Kidney epithelial cell (primary cell): ENCODE results near the gene GP9. TPM values are rescaled to one million over a fixed set of nuclear protein-coding genes. Genes with fewer than 3 reads are reported as not detected.
A peak's percentile ranks its signal among the peaks of the same experiment; 100 is the strongest.

Source experiments
- DNase-seq: peaks from one replicate; pipeline ENCODE4 v3.0.0-alpha.2; 2010; ENCODE audit warnings: low read depth
- H3K27me3 ChIP-seq: 2 replicates; pipeline ENCODE4 v1.6.0; 2011; ENCODE audit warnings: low read length; ENCODE audit not compliant: control insufficient read depth, insufficient read depth
- H3K36me3 ChIP-seq: 2 replicates; pipeline ENCODE4 v1.5.1; 2011; ENCODE audit warnings: low read length; ENCODE audit not compliant: control insufficient read depth, insufficient read depth
- H3K4me3 ChIP-seq: 2 replicates; pipeline ENCODE4 v1.5.1; 2011; ENCODE audit warnings: low read depth, mild to moderate bottlenecking, control low read depth, low read length
- total RNA-seq: library from RNA; depleted of rRNA; stranded (reverse); fragments of >200 nt; gene quantifications from 2 replicates; pipeline ENCODE4 v1.2.3, GENCODE V29; 2015
- TF ChIP-seq, protein P1 (sequence below): IDR thresholded peaks from 2 replicates; pipeline ENCODE4 v1.5.1; 2011; ENCODE audit warnings: mild to moderate bottlenecking, moderate library complexity, low read length, control low read depth, inconsistent platforms; ENCODE audit not compliant: insufficient read depth, poor library complexity, severe bottlenecking

GP9 gene
- total RNA-seq, 1 donor from 2014 or later, result not detected

DNA sequence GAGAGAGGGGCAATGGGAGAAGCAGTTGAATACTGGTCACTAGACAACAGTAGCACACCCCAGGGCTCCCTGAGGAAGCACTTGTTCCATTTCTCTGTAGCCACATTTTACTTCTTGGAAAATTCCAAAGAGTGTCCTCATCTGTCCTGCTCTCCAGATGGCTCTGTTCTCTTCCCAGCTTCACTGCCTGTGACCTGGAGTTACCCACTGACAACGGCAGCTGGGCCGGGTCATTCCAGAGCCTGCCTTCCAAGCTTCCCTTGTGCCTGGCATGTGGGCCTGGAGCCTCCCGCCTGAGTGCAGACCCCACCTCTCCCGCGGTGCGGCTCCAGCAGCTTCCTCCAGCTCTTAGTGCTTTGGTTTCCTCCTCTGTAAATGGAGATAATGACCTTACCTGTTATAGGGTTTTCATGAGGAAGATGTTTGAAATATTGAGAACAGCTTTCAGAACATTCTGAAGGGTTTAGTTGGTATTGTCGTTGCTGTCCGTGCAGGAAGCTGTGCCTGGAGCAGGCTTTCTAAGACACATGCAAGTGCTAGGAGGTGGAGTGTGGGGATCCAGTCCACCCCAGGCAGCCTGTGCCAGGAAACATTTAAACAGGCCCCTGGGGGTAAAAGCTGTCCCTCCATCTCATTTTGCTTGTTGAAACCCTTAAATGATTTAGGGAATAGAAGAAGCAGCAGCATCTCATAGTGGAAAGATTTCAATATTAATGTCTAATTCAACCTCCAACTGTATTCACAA, 34.7 kb upstream of the GP9 start:
- TF ChIP-seq, protein P1, sequence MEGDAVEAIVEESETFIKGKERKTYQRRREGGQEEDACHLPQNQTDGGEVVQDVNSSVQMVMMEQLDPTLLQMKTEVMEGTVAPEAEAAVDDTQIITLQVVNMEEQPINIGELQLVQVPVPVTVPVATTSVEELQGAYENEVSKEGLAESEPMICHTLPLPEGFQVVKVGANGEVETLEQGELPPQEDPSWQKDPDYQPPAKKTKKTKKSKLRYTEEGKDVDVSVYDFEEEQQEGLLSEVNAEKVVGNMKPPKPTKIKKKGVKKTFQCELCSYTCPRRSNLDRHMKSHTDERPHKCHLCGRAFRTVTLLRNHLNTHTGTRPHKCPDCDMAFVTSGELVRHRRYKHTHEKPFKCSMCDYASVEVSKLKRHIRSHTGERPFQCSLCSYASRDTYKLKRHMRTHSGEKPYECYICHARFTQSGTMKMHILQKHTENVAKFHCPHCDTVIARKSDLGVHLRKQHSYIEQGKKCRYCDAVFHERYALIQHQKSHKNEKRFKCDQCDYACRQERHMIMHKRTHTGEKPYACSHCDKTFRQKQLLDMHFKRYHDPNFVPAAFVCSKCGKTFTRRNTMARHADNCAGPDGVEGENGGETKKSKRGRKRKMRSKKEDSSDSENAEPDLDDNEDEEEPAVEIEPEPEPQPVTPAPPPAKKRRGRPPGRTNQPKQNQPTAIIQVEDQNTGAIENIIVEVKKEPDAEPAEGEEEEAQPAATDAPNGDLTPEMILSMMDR, result no peak
- DNase-seq, result no peak
- Histone ChIP-seq H3K36me3 (no peaks in the 10 kb centered on the region), H3K4me3 (no peak overlapping the region), H3K27me3 (peaks cover 12% of the 10 kb centered on the region)

DNA sequence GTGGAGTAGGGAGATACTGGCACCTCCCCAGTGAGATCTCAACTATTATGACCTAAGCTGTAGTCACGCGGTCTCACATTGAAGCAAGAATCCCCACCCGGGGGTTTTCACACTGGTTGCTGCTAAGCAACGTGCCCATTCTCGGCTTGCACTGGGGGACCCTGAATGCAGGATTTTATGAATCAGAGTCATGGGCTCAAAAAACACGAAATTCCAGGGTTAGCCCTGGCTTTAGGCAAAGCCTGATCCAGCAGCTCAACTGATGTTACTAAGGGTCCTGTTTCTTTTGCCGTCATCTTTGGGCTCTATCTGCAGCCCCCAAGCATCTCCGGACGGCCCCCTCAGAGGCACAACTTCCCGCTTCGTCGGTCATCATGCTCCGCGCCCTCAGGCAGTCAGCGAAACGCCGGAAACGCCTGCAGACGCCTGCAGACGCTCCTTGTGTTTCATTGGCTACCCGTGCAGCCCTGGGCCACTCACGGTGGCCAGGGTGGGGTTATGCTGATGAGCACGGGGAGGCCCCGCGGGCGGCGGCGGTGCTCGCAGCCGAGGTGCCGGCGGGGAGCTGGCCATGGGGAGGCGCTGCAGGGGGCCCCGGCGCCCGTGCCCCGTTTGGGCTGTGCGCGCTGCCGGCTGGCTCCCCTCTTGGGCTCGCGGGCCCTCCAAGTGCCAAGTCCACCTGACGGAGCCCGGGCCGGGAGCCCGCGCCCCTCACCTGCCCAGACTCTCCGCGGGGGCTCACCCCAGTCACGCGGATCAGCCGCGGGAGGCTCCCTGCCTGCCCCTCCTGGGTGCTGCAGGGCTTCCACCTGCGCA, 33.6 kb upstream of the GP9 start:
- Histone ChIP-seq H3K4me3 (peak overlapping the region; percentile 53), H3K27me3 (peaks cover 12% of the 10 kb centered on the region), H3K36me3 (no peaks in the 10 kb centered on the region)
- DNase-seq, result peak; percentile 65
- TF ChIP-seq, protein P1, result peak; percentile 7

DNA sequence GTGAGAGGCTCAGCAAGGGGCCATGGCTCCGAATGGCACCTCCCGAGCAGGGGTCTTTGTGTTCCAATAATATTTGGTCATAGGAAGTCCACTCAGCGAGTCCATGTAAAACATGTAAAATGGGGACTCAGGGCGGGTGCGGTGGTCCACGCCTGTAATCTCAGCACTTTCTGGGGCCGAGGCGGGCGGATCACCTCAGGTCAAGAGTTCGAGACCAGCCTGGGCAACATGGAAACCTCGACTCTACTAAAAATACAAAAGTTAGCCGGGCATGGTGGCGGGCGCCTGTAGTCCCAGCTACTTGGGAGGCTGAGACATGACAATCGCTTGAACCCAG, 33.1 kb upstream of the GP9 start:
- no peaks in the 10 kb centered on the region for H3K36me3 ChIP-seq
- H3K27me3 ChIP-seq, result peaks cover 10% of the 10 kb centered on the region
- DNase-seq, result no peak
- TF ChIP-seq, protein P1, result no peak
- H3K4me3 ChIP-seq, result peak overlapping the region; percentile 53

DNA sequence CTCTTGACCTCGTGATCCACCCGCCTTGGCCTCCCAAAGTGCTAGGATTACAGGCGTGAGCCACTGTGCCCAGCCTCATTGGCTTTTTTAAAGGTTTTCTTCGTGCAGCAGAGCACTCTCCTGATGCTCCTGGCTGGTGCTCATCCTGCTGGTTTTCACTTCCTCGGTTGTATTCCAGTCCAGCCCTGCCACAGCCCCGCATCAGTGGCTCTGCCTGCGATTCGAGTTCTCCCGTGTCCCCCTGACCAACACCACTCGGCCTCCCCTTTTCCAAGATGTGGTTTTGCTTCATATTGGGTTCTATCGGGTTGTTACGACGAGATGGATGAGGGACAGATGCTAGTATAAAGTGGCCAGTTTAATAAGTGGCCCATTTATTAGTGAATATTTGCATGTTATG, 31.7 kb upstream of the GP9 start:
- H3K27me3 ChIP-seq, result peaks cover 11% of the 10 kb centered on the region
- TF ChIP-seq, protein P1, result no peak
- DNase-seq, result no peak
- H3K4me3 ChIP-seq, result no peak overlapping the region
- H3K36me3 ChIP-seq, result no peaks in the 10 kb centered on the region

DNA sequence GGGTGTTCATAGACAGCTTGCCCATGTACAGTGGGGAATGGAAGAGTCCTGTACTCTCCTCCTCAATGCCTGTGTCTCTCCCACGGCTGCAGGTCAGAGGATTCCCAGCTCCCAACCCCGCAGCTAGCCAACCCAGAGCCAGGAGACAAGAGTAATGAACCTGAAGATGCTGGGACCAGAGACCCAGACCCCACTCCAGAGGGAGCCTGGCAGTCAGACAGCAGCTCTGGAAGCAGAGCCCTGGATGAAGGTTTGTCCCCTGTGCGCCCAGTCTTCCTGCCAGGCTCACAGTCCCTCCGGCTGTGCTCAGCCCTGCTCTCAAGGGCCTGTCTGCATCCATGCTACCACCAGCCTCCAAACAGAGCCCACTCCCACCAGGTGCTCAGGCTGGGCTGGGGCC, 30.0 kb upstream of the GP9 start:
- H3K4me3 ChIP-seq, result no peak overlapping the region
- DNase-seq, result no peak
- peaks cover 5% of the 10 kb centered on the region for H3K27me3 ChIP-seq
- TF ChIP-seq, protein P1, result no peak
- no peaks in the 10 kb centered on the region for H3K36me3 ChIP-seq
